ENCODE measurements around the gene FGF11.
A peak's percentile ranks its signal among the peaks of the same experiment; 100 is the strongest.

Gene FGF11

GRCh38 chr17:7479213-7480088 lies 40.1 kb downstream of the FGF11 start, which contains the start of gene ZBTB4 (continued):
- TF ChIP-seq, protein P1, sequence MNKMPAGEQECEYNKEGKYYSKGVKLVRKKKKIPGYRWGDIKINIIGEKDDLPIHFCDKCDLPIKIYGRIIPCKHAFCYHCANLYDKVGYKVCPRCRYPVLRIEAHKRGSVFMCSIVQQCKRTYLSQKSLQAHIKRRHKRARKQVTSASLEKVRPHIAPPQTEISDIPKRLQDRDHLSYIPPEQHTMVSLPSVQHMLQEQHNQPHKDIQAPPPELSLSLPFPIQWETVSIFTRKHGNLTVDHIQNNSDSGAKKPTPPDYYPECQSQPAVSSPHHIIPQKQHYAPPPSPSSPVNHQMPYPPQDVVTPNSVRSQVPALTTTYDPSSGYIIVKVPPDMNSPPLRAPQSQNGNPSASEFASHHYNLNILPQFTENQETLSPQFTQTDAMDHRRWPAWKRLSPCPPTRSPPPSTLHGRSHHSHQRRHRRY (tag by site-specific recombination; IDR thresholded peaks at IDR 0.05): no peak
- TF ChIP-seq HOXC10 (CRISPR knock-in tag; IDR thresholded peaks at IDR 0.05) (peak; percentile 58; the same call in 1 of the 2 replicates), ZNF624 (tag by site-specific recombination; IDR thresholded peaks at IDR 0.05) (no peak), ZNF48 (tag by site-specific recombination; IDR thresholded peaks at IDR 0.05) (no peak), GLIS2 (tag by site-specific recombination; IDR thresholded peaks at IDR 0.05) (peak; percentile 40; the same call in 1 of the 2 replicates), ZNF10 (tag by site-specific recombination; IDR thresholded peaks at IDR 0.05) (no peak), GLIS1 (tag by site-specific recombination; IDR thresholded peaks at IDR 0.05) (no peak), MZF1 (tag by site-specific recombination; IDR thresholded peaks at IDR 0.05; ENCODE audit: borderline replicate concordance) (no peak), ZNF335 (tag by site-specific recombination; conservative IDR thresholded peaks at IDR 0.05) (no peak; the same call in none of the 2 replicates), ZNF560 (tag by site-specific recombination; IDR thresholded peaks at IDR 0.05; ENCODE audit: borderline replicate concordance) (no peak), ZNF830 (tag by site-specific recombination; IDR thresholded peaks at IDR 0.05; ENCODE audit: low read depth) (no peak), PATZ1 (tag by site-specific recombination; IDR thresholded peaks at IDR 0.05) (peak; percentile 47; the same call in 1 of the 2 replicates), IKZF3 (tag by site-specific recombination; IDR thresholded peaks at IDR 0.05) (no peak), MEIS1 (CRISPR knock-in tag; IDR thresholded peaks at IDR 0.05; ENCODE audit: borderline replicate concordance) (no peak), ZNF16 (tag by site-specific recombination; IDR thresholded peaks at IDR 0.05; ENCODE audit: low read depth) (no peak), WT1 (tag by site-specific recombination; IDR thresholded peaks at IDR 0.05) (0 out of 2 replicates have a peak, but pooled peaks have one; percentile 18), ZNF76 (tag by site-specific recombination; IDR thresholded peaks at IDR 0.05; ENCODE audit: borderline replicate concordance, low read depth) (no peak), GLI2 (tag by site-specific recombination; IDR thresholded peaks at IDR 0.05; ENCODE audit: borderline replicate concordance, low read depth) (no peak), ZNF510 (tag by site-specific recombination; IDR thresholded peaks at IDR 0.05; ENCODE audit: insufficient replicate concordance) (no peak), PRDM2 (tag by site-specific recombination; IDR thresholded peaks at IDR 0.05; ENCODE audit: borderline replicate concordance) (no peak), ZNF211 (tag by site-specific recombination; IDR thresholded peaks at IDR 0.05; ENCODE audit: low read depth) (no peak)
- TF ChIP-seq, protein P2, sequence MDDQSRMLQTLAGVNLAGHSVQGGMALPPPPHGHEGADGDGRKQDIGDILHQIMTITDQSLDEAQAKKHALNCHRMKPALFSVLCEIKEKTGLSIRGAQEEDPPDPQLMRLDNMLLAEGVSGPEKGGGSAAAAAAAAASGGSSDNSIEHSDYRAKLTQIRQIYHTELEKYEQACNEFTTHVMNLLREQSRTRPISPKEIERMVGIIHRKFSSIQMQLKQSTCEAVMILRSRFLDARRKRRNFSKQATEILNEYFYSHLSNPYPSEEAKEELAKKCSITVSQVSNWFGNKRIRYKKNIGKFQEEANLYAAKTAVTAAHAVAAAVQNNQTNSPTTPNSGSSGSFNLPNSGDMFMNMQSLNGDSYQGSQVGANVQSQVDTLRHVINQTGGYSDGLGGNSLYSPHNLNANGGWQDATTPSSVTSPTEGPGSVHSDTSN (CRISPR knock-in tag; IDR thresholded peaks at IDR 0.05): no peak
- TF ChIP-seq, protein P3, sequence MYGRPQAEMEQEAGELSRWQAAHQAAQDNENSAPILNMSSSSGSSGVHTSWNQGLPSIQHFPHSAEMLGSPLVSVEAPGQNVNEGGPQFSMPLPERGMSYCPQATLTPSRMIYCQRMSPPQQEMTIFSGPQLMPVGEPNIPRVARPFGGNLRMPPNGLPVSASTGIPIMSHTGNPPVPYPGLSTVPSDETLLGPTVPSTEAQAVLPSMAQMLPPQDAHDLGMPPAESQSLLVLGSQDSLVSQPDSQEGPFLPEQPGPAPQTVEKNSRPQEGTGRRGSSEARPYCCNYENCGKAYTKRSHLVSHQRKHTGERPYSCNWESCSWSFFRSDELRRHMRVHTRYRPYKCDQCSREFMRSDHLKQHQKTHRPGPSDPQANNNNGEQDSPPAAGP (tag by site-specific recombination; IDR thresholded peaks at IDR 0.05): peak; percentile 79
- TF ChIP-seq, protein P4, sequence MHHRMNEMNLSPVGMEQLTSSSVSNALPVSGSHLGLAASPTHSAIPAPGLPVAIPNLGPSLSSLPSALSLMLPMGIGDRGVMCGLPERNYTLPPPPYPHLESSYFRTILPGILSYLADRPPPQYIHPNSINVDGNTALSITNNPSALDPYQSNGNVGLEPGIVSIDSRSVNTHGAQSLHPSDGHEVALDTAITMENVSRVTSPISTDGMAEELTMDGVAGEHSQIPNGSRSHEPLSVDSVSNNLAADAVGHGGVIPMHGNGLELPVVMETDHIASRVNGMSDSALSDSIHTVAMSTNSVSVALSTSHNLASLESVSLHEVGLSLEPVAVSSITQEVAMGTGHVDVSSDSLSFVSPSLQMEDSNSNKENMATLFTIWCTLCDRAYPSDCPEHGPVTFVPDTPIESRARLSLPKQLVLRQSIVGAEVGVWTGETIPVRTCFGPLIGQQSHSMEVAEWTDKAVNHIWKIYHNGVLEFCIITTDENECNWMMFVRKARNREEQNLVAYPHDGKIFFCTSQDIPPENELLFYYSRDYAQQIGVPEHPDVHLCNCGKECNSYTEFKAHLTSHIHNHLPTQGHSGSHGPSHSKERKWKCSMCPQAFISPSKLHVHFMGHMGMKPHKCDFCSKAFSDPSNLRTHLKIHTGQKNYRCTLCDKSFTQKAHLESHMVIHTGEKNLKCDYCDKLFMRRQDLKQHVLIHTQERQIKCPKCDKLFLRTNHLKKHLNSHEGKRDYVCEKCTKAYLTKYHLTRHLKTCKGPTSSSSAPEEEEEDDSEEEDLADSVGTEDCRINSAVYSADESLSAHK (tag by site-specific recombination; IDR thresholded peaks at IDR 0.05): no peak
